GM08714 (cell line): ENCODE measurements around the gene TOR4A.

ENCODE experiments used
- H3K4me3 ChIP-seq: fragments of 200-500 bp; sonication (Bioruptor generic); 2 replicates; pipeline ENCODE4 v1.5.1; 2014; ENCODE audit warnings: mild to moderate bottlenecking, low read length, inconsistent platforms
- ZNF274 ChIP-seq: IDR thresholded peaks from 2 replicates; pipeline ENCODE4 v1.6.1; 2012; ENCODE audit warnings: mild to moderate bottlenecking, low read depth, low read length

TOR4A gene

DNA sequence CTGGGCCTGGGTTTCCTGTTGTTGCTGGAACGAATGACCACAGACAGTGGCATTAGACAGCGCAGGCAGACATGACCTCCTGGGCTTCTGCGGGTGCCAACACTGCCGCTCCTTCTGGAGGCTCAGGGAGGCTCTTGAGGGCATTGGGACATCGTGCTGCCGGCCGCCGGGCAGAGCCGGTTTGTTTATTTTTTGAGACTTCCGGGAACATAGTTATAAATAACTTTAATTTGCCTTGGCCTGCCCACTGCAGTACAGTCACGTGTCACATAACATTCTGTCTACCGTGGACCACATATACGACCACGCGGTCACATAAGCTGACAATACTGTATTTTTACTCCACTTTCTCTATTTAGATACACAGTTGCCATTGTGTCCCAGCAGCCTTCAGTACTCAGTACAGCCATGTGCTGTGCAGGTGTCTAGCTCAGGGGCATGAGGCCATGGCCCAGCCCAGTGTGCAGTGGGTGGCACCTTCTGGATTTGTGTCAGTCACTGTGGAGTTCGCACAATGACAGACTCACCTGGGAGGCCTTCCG, 8.2 kb upstream of the TOR4A start:
- H3K4me3 ChIP-seq, result no peak overlapping the region
- TF ChIP-seq ZNF274, result no peak

GRCh38 chr9:137270929-137271695, 6.4 kb upstream of the TOR4A start:
- TF ChIP-seq ZNF274, result no peak
- H3K4me3 ChIP-seq, result no peak overlapping the region

GRCh38 chr9:137271696-137272076, 5.8 kb upstream of the TOR4A start:
- TF ChIP-seq ZNF274, result no peak
- H3K4me3 ChIP-seq, result no peak overlapping the region

DNA sequence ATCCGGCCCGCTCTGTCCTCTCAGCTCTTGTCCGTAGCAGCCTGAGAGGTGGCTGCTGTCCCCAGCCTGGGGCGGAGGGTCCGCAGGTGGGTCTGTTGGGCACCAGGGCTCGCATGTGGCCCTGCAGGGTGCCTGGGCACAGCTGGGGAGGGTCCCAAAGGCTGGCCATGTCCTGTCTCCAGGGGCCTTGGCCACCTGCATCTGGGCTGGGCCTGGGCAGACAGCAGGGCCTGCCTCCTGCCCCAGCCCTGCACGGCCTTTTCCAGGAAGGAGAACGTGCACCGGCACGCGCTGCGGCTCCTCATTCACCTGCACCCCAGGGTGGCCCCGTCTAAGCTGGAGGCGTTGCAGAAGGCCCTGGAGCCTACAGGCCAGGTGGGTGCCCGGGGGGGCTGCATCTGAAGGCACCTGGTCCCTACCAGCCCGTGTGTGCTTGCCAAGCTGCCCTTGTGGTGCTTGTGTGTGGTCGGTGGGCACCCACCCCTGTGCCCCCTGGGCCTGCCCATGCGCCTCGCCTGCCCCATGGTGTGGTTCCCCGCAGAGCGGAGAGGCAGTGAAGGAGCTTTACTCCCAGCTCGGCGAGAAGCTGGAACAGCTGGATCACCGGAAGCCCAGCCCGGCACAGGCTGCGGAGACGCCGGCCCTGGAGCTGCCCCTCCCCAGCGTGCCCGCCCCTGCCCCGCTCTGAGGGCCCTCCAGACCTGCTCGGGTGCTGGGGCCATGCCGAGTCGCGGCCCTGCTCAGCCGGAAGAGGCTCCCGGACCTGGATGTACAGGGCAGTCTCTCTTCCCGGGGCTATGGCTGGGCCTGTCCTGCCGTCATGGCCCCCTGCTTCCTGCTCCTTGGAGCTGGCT, 5.1 kb upstream of the TOR4A start:
- H3K4me3 ChIP-seq, result no peak overlapping the region
- TF ChIP-seq ZNF274, result no peak

DNA sequence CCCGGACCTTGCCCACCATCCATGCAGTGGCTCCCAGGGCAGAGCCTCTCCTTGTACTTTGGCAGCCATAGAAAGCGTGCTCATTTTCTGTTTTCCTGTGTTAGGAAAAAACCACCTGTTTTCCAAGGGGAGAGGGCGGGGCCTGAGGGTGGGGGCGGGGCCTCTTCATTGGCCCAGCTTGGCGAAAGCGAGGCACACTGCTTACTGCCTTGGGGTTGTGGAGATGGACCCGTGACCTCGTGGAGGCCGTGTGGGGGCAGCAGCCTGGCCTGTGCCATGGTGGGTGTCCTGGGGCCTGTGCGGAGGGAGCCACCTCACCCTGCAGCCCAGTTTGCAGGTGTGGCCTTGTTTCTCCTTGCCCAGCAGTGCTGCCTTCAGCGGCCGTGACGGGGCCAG, 4.4 kb upstream of the TOR4A start:
- no peak overlapping the region for H3K4me3 ChIP-seq
- no peak for TF ChIP-seq ZNF274

DNA sequence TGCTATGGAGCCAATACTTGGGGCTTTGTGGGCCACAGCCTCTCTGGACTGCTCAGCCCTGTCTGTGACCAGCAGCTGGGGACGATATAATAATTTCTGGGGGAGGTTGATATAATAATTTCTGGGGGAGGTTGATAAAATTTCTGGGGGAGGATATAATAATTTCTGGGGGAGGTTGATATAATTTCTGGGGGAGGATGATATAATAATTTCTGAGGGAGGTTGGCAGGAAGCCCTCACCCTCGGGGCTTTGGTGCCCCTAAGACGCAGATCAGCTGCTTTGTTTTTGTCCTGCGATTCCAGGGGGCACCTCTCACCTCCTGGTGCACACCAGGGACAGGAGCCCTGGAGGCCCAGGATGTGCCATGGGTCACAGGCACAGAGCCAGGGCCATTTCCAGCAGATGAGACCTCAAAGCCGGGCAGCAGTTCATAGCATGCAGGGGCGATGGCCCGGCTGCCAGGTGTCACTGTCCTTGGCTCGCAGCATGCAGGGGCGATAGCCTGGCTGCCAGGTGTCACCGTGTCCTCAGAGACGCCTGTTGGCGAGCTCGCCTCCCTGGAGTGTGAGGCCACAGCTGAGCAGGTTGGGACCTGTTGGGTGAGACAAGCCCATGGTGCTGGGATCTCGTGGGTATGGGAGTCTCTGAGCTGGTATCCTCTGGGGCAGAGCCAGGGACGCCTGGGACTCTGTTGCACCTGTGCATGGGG, 3.8 kb upstream of the TOR4A start:
- no peak for TF ChIP-seq ZNF274
- no peak overlapping the region for H3K4me3 ChIP-seq

GRCh38 chr9:137275203-137275587, 2.3 kb upstream of the TOR4A start:
- H3K4me3 ChIP-seq, result no peak overlapping the region
- TF ChIP-seq ZNF274, result no peak

DNA sequence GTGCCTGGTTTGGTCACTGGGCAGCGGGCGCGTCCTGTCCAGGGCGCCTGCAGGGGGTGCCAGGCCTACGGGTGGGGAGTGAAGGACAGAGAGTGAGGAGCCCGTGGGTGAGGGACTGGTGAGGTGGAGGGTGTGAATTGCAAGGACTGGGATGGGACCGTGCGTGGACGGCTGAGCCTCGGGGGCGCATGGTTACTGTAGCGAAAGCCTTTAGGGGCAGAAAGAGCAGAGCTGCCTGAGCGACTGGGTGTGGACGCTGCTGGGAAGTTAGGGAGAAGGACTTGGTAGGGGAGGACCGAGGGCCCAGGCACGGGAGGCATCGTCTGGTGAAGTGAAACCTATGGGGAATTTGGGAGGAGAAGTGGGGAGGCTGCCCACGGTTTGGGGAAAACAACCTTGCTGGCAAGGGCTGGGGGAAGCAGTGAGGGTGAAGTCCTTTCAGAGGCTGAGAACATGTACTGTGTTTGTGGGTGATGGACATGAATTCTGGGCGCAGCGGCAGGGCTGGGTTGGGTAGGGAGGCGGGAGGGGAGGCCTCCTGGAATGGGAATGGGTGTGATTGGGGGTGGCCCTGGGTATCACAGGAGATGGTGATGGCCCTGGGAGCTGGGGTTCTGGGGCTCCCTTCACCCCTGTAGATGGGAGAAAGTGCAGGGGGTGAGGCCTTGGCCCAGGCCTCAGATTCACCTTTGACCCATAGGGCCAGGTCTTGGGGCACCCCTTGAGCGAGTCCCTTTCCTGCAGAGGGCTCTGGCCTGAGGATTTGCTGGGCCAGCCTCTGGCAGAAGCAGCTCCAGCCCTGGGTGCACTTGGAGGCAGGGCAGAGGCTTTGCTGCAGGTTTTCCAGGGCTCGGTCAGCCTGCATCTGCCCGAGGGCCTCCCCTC, 1.7 kb upstream of the TOR4A start:
- TF ChIP-seq ZNF274, result no peak

GRCh38 chr9:137276473-137277328, 825 bp upstream of the TOR4A start:
- peak overlapping the region; percentile 76; the same call in 1 of the 2 replicates for H3K4me3 ChIP-seq
- no peak for TF ChIP-seq ZNF274

More for the DNA sequence above, 1.7 kb upstream of the TOR4A start:
- no peak overlapping the region for H3K4me3 ChIP-seq

DNA sequence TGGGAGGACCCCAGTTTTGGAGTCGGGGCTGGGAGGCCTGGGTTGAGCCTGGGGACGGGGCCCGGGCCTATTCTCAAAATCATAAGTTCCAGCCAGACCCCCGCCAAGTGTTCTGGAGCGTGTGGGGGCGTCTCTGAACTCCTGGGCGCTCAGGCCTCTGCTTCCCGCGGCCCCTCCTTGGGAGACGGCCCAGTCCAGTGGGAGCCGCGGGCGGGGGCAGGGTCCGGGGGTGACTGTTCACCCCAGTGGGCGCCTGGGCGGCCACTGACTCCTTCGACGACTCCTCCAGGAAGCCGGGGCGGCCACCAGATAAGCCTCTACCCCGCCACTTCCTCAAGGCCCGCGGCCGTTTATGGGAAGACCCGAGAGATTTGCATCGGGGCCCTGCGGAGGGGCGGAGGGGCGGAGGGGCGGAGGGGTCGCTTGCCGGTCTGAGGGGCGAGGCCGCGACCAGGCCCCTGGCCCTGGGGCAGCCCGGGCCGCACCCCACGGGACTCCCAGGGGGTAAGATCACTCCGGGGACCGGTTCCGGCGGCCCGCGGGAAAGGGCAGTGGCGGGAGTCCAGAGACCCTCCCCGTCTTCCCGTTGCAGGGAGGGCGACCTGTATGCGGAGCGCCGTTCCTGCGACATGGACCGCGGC, 655 bp downstream of the TOR4A start:
- H3K4me3 ChIP-seq, result peak overlapping the region; percentile 76
- TF ChIP-seq ZNF274, result no peak

GRCh38 chr9:137278721-137279711, 1.5 kb downstream of the TOR4A start:
- TF ChIP-seq ZNF274, result no peak
- H3K4me3 ChIP-seq, result peak overlapping the region; percentile 76; the same call in 1 of the 2 replicates
